HG02571 (cell line): ENCODE results near the gene KRT6B.
"Not testable (repeated sequence)": the region's sequence is repeated elsewhere in the genome, so short reads cannot be mapped to it uniquely, and the experiment has no call there.

ENCODE experiments used
- ATAC-seq: cut with Tn5 transposase; IDR thresholded peaks from one replicate; pipeline ENCODE4 v1.9.1; 2021; ENCODE audit warnings: mild to moderate bottlenecking, moderate library complexity; ENCODE audit not compliant: unreplicated experiment

The KRT6B gene

DNA sequence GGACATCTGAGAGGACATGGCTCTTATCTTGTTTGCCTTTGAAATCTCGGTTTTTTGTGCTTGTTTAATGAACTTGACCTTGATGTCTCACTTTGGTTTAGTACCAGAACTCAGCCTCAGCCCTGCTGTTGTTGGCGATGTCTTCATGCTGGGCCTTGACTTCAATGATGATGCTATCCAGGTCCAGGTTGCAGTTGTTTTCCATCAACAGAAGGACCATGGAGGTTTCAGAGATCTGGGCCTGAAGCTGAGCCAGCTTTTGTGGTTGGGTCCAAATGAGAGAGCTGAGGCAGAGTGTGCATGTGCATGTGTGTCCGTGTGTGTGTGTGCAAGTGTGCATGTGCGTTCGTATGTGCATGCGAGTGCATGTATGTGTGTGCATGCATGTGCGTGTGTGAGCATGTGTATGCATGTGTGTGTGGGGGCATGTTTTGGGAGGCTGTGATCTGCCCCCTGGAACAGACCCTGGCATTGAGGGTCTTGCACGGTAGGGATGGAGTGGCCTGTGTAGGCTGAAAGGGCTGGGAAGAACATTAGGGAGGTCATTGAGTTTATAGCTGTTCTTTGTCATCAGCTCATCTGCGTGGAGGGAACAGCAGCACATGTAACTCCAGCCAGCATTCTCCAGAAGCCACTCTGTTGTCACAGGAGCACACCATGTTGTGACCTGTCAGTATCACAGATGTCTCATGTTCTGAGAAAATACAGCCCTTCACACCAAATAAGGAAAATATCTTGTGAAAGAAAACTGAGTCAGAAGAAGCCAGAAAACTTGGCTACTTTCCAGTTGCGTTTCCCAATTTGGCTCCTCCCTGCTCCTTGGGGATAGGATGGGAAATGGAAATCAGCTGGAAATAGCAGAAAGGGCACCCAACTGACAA is 35.8 kb downstream of the KRT6B start:
- ATAC-seq, result no peak

DNA sequence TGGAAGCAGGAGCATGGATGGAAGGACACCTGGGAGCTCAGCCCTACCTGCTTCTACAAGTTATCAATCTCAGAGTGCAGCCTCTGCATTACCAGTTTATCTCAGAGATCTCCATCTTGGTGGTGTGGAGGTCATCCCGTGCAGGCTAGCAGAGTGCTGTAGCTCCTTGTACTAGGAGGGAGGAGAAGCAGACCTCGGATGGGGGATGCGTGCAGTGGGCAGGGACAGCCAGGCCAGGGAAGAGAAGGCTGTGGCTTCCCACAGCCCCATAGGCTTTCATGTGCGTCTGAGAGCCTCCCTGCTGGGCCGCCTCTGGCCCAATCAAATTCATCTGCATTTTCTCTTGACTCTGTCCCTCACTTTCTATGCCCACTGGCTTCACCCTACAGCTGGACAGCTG is 37.0 kb downstream of the KRT6B start:
- no peak for ATAC-seq

DNA sequence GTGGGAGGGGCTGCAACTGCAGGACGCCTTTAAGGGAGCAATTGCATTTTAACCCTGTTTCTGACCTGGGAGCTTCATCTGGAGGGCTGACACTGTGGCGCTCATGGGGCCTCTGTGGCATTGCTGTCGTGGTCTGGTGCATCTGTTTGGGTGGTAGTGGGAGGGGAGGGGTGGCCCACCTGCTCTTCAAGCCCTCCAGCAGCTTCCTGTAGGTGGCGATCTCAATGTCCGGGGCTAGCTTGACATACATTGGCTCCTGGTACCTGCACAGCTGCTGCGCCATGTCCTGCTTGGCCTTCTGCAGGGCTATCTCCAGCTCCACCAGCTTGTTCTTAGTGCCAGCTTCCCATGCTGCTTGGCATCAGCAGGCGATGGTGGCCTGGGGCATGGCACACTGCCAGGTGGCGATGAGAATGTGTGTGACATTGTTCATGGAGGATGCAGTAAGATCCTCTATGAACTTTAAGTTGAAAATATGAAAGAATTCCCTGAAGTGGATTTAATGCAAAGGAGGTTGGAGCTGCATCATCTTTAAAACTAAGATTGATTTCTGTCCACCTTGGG is 38.1 kb downstream of the KRT6B start:
- no peak for ATAC-seq

DNA sequence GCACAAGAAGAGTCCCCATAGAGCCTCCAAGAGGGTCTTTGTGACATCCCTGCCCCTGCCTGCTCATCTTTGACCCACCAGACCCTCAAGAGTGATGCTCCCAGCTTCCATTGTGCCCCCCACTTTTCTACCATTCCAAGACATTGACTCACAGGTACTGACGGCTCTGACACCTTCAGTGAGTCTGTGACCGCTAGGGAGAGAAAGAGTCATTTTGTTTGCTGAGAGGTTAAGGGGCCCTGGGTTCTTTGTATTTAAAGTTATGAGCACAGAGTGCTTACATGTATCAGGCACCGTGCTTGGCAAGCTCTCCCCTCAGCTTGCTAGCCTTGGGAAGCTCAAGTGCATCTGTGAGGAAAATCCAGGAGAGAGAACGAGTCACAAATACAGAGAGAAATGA is 38.7 kb downstream of the KRT6B start:
- ATAC-seq, result no peak

DNA sequence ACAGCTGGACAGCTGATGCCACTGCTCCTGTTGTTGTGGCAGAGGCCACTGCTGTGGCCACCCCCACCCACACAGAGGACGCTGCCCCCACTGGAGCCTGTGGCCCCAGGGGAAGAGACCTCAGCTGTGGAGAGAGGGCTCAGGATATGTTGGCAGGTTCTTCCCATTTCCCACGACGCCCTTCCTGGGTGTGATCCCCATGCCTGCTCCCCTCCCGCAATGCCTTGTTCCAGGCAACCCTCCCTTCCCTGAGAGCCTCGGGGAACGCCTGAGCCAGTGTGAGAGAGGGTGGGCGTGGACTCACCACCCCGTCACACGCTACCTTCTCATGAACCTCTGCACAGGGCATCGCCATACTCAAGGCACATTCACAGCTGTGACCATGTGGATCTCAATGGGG is 40.1 kb downstream of the KRT6B start:
- ATAC-seq, result no peak

DNA sequence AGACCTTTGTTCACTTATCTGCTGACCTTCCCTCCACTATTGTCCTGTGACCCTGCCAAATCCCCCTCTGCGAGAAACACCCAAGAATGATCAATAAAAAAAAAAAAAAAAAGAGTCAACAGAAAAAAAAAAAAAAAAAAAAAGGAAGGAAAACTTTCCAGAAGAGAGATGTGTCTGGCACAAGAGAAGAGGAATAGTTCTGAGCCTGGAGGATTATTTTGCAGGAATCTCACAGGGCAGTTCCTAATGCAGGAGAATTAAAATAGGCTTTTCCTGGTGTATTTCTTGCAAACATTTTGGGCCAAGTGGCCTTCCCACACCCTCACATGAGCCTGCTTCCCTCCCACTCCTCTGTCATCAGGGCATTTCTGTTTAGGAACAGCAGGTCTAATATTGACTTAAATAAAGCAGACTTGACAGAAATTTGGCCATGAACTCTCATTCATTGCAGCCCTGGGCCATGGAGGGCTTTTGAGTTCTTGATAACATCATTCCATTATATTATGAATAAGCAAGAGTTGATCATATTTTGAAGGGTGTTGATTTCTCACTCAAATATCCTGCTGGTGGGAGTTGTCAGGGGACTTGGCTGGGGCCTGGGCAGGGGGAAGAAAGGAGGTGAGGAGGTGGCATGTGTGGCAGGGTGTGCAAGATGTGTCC is 41.2 kb downstream of the KRT6B start:
- ATAC-seq, result not testable (repeated sequence)

DNA sequence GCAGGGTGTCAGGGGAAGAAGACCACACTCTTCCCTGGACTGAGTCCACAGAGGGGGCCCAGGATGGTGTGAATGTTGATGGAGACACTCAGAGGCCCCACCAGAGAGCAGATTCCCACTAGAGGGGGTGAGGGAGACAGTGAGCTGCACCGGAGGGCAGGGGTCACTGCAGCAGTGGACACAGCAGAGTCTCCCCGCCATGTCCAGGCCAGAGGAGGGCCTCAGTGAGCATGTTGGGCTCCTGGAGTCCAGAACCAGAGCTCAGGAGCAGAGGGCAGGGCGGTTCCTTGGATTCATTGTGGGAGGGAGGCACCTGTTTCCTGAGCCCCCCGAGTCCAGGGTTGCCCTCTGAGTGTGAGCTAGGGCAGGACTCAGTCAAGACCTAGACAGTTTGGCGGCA is 44.0 kb downstream of the KRT6B start:
- no peak for ATAC-seq

DNA sequence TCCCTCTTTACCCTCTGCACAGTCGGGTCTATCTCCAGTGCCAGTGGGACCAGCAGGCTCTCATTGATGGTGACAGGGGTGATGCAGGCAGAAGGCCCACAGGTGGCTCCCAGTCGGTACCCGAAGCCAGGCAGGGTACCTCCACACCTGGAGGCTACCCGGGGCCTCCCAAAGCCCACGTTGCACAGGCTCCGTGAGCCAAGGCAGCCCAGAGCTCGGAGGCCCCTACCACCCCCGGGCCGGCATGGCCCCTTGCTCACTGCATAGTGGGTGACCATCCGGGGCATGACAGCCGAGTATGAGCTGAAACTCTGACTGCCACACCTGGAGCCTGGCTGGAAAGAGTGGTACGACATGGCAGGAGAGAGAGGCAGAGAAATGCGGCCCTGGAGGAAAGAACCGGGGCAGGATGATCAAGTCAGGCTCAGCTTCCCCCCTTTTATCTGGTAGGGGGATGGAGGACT is 46.0 kb downstream of the KRT6B start, which contains the start of gene KRT82:
TSS of gene KRT82 (minus strand) at position 414 of the 464 bp plus-strand sequence. CDS start at position 356, 58 bp downstream.
- no peak for ATAC-seq

DNA sequence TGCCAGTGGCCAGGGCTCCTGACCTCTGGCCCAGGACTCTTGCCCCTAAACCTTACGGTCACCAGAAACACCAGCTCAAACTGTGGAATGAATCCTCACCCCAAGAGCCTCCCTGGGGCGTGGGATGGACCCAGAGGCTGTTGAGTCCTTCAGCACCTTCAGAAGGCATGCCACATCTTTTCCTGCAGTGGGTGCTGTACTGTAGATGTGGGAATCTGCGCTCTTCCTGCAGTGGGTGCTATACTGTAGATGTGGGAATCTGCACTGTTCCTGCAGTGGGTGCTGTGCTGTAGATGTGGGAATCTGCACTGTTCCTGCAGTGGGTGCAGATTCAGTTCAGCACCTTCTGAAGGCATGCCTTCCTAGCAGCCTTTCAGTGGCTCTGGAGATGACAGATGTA is 47.0 kb downstream of the KRT6B start:
- ATAC-seq, result no peak

DNA sequence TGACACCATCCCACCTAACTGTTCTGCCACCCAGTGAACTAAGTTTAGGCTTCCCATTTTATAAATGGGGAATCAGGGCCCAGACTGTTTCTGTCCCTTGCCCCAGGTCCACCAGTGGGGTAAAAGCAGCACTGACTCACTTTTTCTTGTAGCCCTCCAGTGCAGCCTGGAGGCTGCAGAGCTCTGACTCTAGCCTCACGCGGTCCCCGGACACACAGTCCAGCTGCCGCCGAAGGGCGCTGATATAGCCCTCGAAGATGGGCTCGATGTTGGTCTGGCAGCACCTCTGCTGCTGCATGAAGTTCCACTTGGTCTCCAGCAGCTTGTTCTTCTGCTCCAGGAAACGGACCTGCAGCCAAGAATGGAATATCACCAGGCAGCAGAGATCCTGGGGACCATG is 48.4 kb downstream of the KRT6B start:
- ATAC-seq, result no peak

DNA sequence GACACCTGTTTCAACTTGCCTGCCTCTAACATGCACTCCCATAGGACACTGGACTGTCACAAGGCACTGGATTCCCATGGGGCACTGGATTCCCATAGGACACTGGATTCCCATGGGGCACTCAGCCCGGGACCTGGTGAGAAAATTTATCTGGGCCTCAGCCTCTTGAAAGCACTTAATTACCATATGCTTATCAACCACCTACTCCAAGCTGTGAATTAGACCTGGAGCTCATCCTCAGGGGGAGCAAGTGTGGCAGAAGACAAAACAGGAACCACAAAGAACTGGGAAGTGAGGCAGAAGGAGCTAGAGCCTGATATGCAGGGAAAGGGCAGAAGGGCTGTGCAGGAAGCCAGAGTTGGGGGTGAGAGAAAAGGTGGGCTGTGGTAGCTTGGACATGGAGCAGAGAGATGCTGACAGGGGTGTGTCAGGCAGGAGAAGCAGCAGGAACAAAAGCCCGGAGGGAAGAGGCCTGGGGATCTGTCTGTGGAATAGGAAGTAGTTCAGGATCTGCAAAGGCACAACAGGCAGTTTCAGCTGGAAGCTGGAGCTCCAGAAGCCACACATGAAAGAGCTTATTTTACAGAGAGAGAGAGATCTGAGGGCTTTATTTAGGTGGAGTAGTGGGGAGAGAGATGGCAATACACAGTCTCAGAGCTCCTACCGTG is 48.9 kb downstream of the KRT6B start:
- no peak for ATAC-seq

DNA sequence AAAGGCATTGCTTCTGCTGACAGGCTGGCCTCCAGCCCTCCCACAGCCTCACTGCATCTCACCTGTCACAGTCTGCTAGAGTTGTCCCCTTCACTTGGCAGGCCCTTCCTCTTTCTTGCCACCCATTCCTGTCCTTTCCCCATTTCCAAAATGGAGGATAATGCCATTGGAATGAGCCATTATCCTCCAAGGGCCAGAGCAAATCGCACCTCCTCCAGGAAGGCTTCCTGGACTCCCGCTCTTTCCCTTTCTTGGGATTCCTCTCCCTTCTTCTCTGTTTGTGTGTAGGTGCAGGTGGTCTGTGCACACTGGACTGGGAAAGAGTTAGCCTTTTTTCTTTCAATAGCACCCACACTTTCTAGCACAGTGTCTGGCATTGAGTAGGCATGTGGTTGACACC is 49.6 kb downstream of the KRT6B start:
- ATAC-seq, result no peak

DNA sequence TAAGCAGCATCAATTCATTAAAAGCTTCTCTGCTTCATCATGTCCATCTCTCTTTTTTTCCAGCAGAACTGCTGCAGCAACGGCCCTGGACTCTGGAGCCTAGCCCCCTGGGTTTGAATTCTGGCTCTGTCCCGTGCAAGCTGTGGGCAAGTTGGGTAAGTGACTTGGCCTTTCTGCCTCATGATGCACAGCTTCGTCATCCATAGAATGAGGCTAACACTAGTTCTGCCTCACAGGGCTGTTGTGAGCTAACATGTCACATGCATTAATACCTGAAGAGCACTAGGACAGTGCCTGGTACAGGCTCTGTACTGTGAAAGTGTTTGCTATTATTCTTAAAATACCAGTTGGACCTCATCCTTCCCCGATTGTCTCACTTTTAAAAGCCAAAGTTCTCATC is 50.0 kb downstream of the KRT6B start:
- ATAC-seq, result no peak

DNA sequence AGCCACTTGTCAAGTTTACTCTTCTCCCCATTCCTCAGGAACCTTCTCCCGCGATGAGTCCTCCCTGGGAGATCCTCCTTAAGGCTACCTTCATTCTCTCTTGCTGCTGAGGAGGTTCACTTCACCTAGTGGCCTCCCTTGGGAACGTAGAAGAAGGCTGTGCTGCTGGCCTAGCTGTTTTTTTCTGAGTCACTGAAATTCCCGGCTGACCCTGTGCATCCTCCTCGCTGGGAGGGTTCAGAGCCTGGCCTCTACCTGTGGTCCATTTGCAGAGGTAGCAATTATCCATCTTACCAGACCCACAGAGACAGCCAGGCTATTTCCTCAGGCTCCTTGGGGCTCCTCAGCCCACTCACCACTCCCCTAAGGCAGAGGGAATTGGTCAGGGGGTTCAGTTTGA is 50.4 kb downstream of the KRT6B start:
- ATAC-seq, result no peak

DNA sequence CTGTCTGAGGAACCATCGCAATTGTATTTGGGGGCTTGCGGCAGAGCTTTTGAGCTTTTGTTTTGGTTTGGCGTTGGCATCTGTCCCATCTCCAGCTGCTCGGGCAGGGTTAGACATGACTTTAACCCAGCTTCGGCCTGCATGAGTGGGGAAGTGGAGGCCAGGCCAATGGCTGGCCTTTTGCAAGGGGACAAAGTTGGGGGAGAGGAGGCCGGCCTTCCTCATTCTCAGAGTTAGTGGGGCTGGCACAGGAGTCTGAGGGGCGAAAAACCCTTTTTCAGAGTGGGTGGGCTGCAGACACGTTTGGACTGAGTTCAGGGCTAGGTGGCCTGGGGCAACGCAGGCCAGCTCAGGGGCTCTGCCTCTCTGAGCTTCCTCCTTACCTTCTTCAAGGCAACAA is 51.0 kb downstream of the KRT6B start:
- no peak for ATAC-seq

DNA sequence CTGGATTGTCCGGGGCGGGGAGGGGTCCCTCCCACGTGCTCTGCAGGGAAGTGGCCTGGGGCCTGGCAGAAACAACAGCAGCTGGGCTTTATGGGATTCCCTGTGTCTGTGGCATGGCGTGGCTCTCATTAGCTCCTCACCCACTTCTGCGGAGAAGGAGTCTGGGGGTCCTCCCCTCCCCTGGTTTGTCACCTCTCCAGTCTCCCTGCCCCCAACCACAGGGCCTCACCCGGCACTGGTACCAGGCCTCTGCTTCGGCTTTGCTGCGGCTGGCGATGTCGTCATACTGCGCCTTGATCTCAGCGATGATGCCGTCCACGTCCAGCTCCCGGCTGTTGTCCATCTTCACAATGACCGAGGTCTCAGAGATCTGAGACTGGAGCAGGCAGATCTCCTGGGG is 52.2 kb downstream of the KRT6B start:
- no peak for ATAC-seq

DNA sequence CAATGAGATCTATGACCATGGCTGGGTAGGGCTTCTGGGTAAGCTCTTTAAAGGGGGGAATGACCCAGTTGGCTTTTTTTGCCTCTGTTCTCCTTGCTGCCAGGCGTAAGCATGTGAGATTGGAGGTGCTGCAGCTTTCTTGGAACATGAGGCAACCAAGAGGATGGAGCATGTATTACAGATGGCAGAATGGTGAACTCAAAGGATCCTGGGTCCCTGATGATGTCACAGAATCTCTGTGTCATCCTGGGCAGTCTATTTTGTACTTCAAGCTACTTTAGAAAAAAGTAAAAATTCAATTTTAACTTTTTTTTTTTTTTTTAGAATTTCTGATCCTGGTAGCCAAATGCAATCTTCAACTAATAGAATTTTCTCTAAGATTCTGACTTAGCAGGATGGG is 53.8 kb downstream of the KRT6B start:
- no peak for ATAC-seq

DNA sequence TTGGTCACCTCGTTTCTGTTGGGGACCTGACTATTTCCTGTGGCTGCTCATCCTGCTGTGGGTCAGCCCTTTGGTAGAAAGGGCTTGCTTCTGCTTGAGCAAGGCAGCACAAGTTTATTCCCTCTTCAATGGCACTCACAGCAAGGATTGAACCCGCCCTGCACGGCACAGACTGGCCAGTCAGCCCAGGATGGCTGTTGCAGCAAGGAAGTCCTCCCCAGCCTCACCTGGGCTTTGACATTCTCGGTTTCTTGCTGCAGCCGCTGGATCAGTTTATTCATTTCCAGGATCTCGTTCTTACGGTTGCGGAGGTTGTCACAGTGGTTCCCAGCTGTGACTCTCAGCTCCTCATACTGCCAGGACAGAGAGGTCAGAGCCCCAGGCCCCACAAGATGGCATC is 55.3 kb downstream of the KRT6B start:
- no peak for ATAC-seq
